HEK293T (cell line): ENCODE results near the gene ZFR.
A peak's percentile ranks its signal among the peaks of the same experiment; 100 is the strongest.

Experiments
- CTCF ChIA-PET: fragments of 350-600 bp; formaldehyde crosslinking; extraction: SDS; loops from one replicate; lab custom pipeline; 2021; ENCODE audit warnings: antibody characterized with exemption, inconsistent platforms; lab: Yijun Ruan, JAX
- POLR2A ChIA-PET: fragments of 350-600 bp; formaldehyde crosslinking; extraction: SDS; loops from one replicate; lab custom pipeline; 2020; ENCODE audit warnings: antibody characterized with exemption, inconsistent platforms; lab: Yijun Ruan, JAX
- DNase-seq: peaks from one replicate; pipeline ENCODE4 v3.0.0; 2012; ENCODE audit warnings: mixed read lengths; ENCODE audit errors: extremely low spot score
- ARNT ChIP-seq: fragments of 450-650 bp; IDR thresholded peaks from 2 replicates; pipeline ENCODE4 v1.6.1; 2017; ENCODE audit warnings: mild to moderate bottlenecking
- BHLHE40 ChIP-seq: fragments of 450-650 bp; IDR thresholded peaks from 2 replicates; pipeline ENCODE4 v1.6.1; 2016; ENCODE audit warnings: mild to moderate bottlenecking, moderate library complexity, borderline replicate concordance
- CTBP1 ChIP-seq: fragments of 450-650 bp; IDR thresholded peaks from 2 replicates; pipeline ENCODE4 v1.6.1; 2016; ENCODE audit warnings: borderline replicate concordance
- ELF4 ChIP-seq: fragments of 450-650 bp; IDR thresholded peaks from 2 replicates; pipeline ENCODE4 v1.6.1; 2017; ENCODE audit warnings: antibody characterized with exemption
- FOXA1 ChIP-seq: fragments of 450-650 bp; IDR thresholded peaks from 2 replicates; pipeline ENCODE4 v1.6.1; 2016; ENCODE audit warnings: mild to moderate bottlenecking
- FOXK2 ChIP-seq: fragments of 450-650 bp; IDR thresholded peaks from 2 replicates; pipeline ENCODE4 v1.6.1; 2016; ENCODE audit warnings: mild to moderate bottlenecking
- FOXM1 ChIP-seq: fragments of 450-650 bp; IDR thresholded peaks from 2 replicates; pipeline ENCODE4 v1.6.1; 2017; ENCODE audit warnings: mild to moderate bottlenecking, borderline replicate concordance
- HDGF ChIP-seq: fragments of 450-650 bp; IDR thresholded peaks from 2 replicates; pipeline ENCODE4 v1.6.1; 2017; ENCODE audit warnings: antibody characterized with exemption, borderline replicate concordance
- L3MBTL2 ChIP-seq: fragments of 450-650 bp; conservative IDR thresholded peaks from 2 replicates; pipeline ENCODE4 v1.6.1; 2016; ENCODE audit warnings: mild to moderate bottlenecking
- LEF1 ChIP-seq: fragments of 450-650 bp; IDR thresholded peaks from 2 replicates; pipeline ENCODE4 v1.6.1; 2017; ENCODE audit warnings: mild to moderate bottlenecking, borderline replicate concordance
- NFRKB ChIP-seq: fragments of 450-650 bp; IDR thresholded peaks from 2 replicates; pipeline ENCODE4 v1.6.1; 2016; ENCODE audit warnings: mild to moderate bottlenecking, moderate library complexity
- PKNOX1 ChIP-seq: fragments of 450-650 bp; IDR thresholded peaks from 2 replicates; pipeline ENCODE4 v1.6.1; 2016
- SP1 ChIP-seq: fragments of 450-650 bp; IDR thresholded peaks from 2 replicates; pipeline ENCODE4 v1.6.1; 2017
- SUZ12 ChIP-seq: fragments of 450-650 bp; IDR thresholded peaks from 2 replicates; pipeline ENCODE4 v1.6.1; 2016; ENCODE audit warnings: mild to moderate bottlenecking
- TARDBP ChIP-seq: fragments of 450-650 bp; IDR thresholded peaks from 2 replicates; pipeline ENCODE4 v1.6.1; 2016
- ZNF384 ChIP-seq: fragments of 450-650 bp; IDR thresholded peaks from 2 replicates; pipeline ENCODE4 v1.6.1; 2016

ZFR gene

GRCh38 chr5:32445831-32446614 is 1.5 kb upstream of the ZFR start:
- CTCF ChIA-PET: no interaction called here
- POLR2A ChIA-PET: no interaction called here
- no peak for TF ChIP-seq ELF4
- DNase-seq: no peak

- no peak for DNase-seq
- TF ChIP-seq SUZ12 (no peak), PKNOX1 (no peak), LEF1 (no peak), FOXA1 (no peak), FOXM1 (no peak), L3MBTL2 (no peak), HDGF (no peak), SP1 (no peak), ZNF384 (no peak), NFRKB (no peak), TARDBP (no peak), ELF4 (no peak)
- POLR2A ChIA-PET: interaction anchor here (0.5 to 1.0 kb wide), 8 partner anchors 8 to 601 kb away, joined by 3 to 7 read pairs (median 3); no protein-coding TSS in a partner anchor
- CTCF ChIA-PET: no interaction called here
Measured at GRCh38 chr5:32445287-32445758, 783 bp upstream of the ZFR start.

GRCh38 chr5:32443541-32444430 is 754 bp downstream of the ZFR start:
- ChIA-PET POLR2A (interaction anchor here (1.0 kb wide), 2 partner anchors 11 to 15 kb away, joined by 3 read pairs; no protein-coding TSS in a partner anchor), CTCF (no interaction called here)
- peak; percentile 58 for DNase-seq
- no peak for TF ChIP-seq NFRKB
- TF ChIP-seq CTBP1: no peak

- TF ChIP-seq FOXK2: no peak
- no peak for TF ChIP-seq NFRKB
- peak; percentile 43; the same call in 1 of the 2 replicates for TF ChIP-seq PKNOX1
- TF ChIP-seq BHLHE40: no peak
- CTCF ChIA-PET: no interaction called here
- DNase-seq: no peak
- POLR2A ChIA-PET: no interaction called here
Measured at GRCh38 chr5:32443145-32443540, 1.4 kb downstream of the ZFR start.

GRCh38 chr5:32439086-32439642 is 5.4 kb downstream of the ZFR start:
- POLR2A ChIA-PET: no interaction called here
- no peak for TF ChIP-seq LEF1
- TF ChIP-seq ARNT: no peak
- no peak for TF ChIP-seq FOXM1
- TF ChIP-seq FOXK2: no peak
- no peak for TF ChIP-seq TARDBP
- TF ChIP-seq FOXA1: no peak
- no peak for TF ChIP-seq ELF4
- TF ChIP-seq SP1: no peak
- no peak for TF ChIP-seq BHLHE40
- no peak for TF ChIP-seq NFRKB
- TF ChIP-seq SUZ12: no peak
- no peak for TF ChIP-seq HDGF
- no peak for DNase-seq
- CTCF ChIA-PET: interaction anchor here (1.0 kb wide), 1 partner anchor 50 kb away, joined by 3 read pairs; no protein-coding TSS in a partner anchor

- DNase-seq: no peak
- no peak for TF ChIP-seq BHLHE40
- no peak for TF ChIP-seq ARNT
- no peak for TF ChIP-seq FOXK2
- no peak for TF ChIP-seq CTBP1
- TF ChIP-seq SUZ12: no peak
- TF ChIP-seq L3MBTL2: no peak
- no peak for TF ChIP-seq LEF1
- TF ChIP-seq FOXA1: no peak
- TF ChIP-seq TARDBP: no peak
- TF ChIP-seq PKNOX1: no peak
- TF ChIP-seq NFRKB: no peak
- TF ChIP-seq ELF4: no peak
- no peak for TF ChIP-seq HDGF
- ChIA-PET CTCF (no interaction called here), POLR2A (no interaction called here)
Measured at GRCh38 chr5:32436553-32437242, 7.8 kb downstream of the ZFR start.
